ENCODE results near the gene CPB2.

Gene CPB2

GRCh38 chr13:46140044-46140443 lies 35.2 kb upstream of the CPB2 start:
- Histone ChIP-seq H3K9ac (ENCODE audit: low read length) (no peak overlapping the region), H3K9me3 (ENCODE audit: control insufficient read depth, low read length) (no peaks in the 10 kb centered on the region), H3K4me1 (ENCODE audit: control insufficient read depth, insufficient read depth, low read length) (no peaks in the 10 kb centered on the region), H3K36me3 (ENCODE audit: control insufficient read depth, insufficient read depth, low read length, severe bottlenecking) (no peaks in the 10 kb centered on the region), H3K27me3 (replicated peaks; ENCODE audit: control insufficient read depth, insufficient read depth, low read length) (no peaks in the 10 kb centered on the region), H3K4me3 (ENCODE audit: low read length) (no peak overlapping the region)
- no peak for DNase-seq (ENCODE audit: low read depth)

- Histone ChIP-seq H3K4me1 (ENCODE audit: control insufficient read depth, insufficient read depth, low read length) (no peaks in the 10 kb centered on the region), H3K9me3 (ENCODE audit: control insufficient read depth, low read length) (no peaks in the 10 kb centered on the region), H3K27me3 (replicated peaks; ENCODE audit: control insufficient read depth, insufficient read depth, low read length) (peaks cover 1% of the 10 kb centered on the region), H3K9ac (ENCODE audit: low read length) (no peak overlapping the region), H3K36me3 (ENCODE audit: control insufficient read depth, insufficient read depth, low read length, severe bottlenecking) (no peaks in the 10 kb centered on the region), H3K4me3 (ENCODE audit: low read length) (no peak overlapping the region)
- no peak for DNase-seq (ENCODE audit: low read depth)
These were observed 32.9 kb upstream of the CPB2 start for GRCh38 chr13:46137627-46138317.

GRCh38 chr13:46136688-46137087 lies 31.9 kb upstream of the CPB2 start:
- Histone ChIP-seq H3K27me3 (replicated peaks; ENCODE audit: control insufficient read depth, insufficient read depth, low read length) (peaks cover 4% of the 10 kb centered on the region), H3K9me3 (ENCODE audit: control insufficient read depth, low read length) (no peaks in the 10 kb centered on the region), H3K4me3 (ENCODE audit: low read length) (no peak overlapping the region), H3K9ac (ENCODE audit: low read length) (no peak overlapping the region), H3K4me1 (ENCODE audit: control insufficient read depth, insufficient read depth, low read length) (no peaks in the 10 kb centered on the region), H3K36me3 (ENCODE audit: control insufficient read depth, insufficient read depth, low read length, severe bottlenecking) (no peaks in the 10 kb centered on the region)
- DNase-seq (ENCODE audit: low read depth): no peak

DNA sequence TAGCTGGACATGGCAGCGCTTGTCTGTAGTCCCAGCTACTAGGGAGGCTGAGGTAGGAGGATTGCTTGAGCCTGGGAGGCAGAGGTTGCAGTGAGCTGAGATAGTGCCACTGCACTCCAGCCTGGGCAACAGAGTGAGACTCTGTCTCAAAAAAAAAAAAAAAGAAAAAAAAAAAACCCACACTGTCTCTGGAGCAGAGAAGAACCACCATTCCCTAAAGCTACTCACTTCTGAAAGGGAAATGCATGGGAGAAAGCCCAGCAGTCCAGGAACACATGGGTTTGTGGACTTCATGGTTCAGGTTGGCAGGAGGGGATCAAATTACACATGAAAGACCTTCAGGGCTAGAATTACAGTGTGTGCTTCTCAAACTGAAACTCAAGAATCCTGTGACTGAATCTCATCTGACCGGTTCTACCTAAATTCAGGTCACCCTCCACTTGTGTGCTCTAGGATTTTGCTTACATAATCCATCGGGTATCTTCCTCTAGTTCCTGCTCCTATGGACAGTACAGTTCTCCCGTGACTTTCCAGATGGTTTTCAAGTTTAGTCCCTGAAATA lies 30.2 kb upstream of the CPB2 start:
- Histone ChIP-seq H3K27me3 (replicated peaks; ENCODE audit: control insufficient read depth, insufficient read depth, low read length) (peaks cover 4% of the 10 kb centered on the region), H3K4me3 (ENCODE audit: low read length) (no peak overlapping the region), H3K9me3 (ENCODE audit: control insufficient read depth, low read length) (no peaks in the 10 kb centered on the region), H3K9ac (ENCODE audit: low read length) (no peak overlapping the region), H3K36me3 (ENCODE audit: control insufficient read depth, insufficient read depth, low read length, severe bottlenecking) (no peaks in the 10 kb centered on the region), H3K4me1 (ENCODE audit: control insufficient read depth, insufficient read depth, low read length) (no peaks in the 10 kb centered on the region)
- DNase-seq (ENCODE audit: low read depth): no peak

DNA sequence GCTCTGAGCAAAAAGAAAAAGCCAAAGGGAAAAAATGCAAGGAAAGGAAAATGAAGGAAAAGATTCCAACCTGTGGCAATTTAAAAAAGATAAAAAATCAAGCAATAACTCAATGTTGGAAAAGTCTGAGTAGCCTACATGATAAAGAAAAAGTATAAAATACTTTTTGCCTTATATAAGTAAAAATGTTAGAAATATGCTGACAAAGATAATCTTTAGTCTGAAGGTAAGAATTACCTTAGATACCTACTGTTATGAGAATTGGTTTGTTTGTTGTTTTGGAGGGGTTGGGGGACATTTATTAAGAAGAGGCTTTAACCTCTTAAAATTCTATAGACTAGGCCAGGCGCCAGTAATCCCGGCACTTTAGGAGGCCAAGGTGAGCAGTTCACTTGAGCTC lies 29.7 kb upstream of the CPB2 start:
- Histone ChIP-seq H3K36me3 (ENCODE audit: control insufficient read depth, insufficient read depth, low read length, severe bottlenecking) (no peaks in the 10 kb centered on the region), H3K4me3 (ENCODE audit: low read length) (no peak overlapping the region), H3K9ac (ENCODE audit: low read length) (no peak overlapping the region), H3K4me1 (ENCODE audit: control insufficient read depth, insufficient read depth, low read length) (no peaks in the 10 kb centered on the region), H3K27me3 (replicated peaks; ENCODE audit: control insufficient read depth, insufficient read depth, low read length) (peaks cover 4% of the 10 kb centered on the region), H3K9me3 (ENCODE audit: control insufficient read depth, low read length) (no peaks in the 10 kb centered on the region)
- no peak for DNase-seq (ENCODE audit: low read depth)

- Histone ChIP-seq H3K9ac (ENCODE audit: low read length) (no peak overlapping the region), H3K9me3 (ENCODE audit: control insufficient read depth, low read length) (no peaks in the 10 kb centered on the region), H3K4me1 (ENCODE audit: control insufficient read depth, insufficient read depth, low read length) (no peaks in the 10 kb centered on the region), H3K27me3 (replicated peaks; ENCODE audit: control insufficient read depth, insufficient read depth, low read length) (peaks cover 4% of the 10 kb centered on the region), H3K36me3 (ENCODE audit: control insufficient read depth, insufficient read depth, low read length, severe bottlenecking) (no peaks in the 10 kb centered on the region), H3K4me3 (ENCODE audit: low read length) (no peak overlapping the region)
- no peak for DNase-seq (ENCODE audit: low read depth)
These were observed 27.3 kb upstream of the CPB2 start for GRCh38 chr13:46132109-46132508.

DNA sequence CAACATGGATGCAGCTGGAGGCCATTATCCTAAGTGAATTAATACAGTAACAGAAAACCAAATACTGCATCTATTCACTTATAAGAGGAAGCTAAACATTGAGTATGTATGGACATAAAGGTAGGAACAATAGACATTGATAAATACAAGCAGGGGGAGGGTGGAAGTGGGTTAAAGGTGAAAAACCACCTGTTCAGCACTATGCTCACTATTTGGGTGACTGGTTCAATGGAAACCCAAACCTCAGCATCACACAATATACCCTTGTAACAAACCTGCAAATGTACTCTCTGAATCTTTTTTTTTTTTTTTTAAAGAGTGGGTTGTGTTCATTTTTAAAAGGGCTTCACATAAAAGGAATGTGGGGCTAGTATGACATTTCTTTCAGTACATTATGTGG lies 26.9 kb upstream of the CPB2 start:
- Histone ChIP-seq H3K4me3 (ENCODE audit: low read length) (no peak overlapping the region), H3K4me1 (ENCODE audit: control insufficient read depth, insufficient read depth, low read length) (no peaks in the 10 kb centered on the region), H3K9ac (ENCODE audit: low read length) (no peak overlapping the region), H3K9me3 (ENCODE audit: control insufficient read depth, low read length) (no peaks in the 10 kb centered on the region), H3K36me3 (ENCODE audit: control insufficient read depth, insufficient read depth, low read length, severe bottlenecking) (no peaks in the 10 kb centered on the region), H3K27me3 (replicated peaks; ENCODE audit: control insufficient read depth, insufficient read depth, low read length) (peaks cover 4% of the 10 kb centered on the region)
- no peak for DNase-seq (ENCODE audit: low read depth)

DNA sequence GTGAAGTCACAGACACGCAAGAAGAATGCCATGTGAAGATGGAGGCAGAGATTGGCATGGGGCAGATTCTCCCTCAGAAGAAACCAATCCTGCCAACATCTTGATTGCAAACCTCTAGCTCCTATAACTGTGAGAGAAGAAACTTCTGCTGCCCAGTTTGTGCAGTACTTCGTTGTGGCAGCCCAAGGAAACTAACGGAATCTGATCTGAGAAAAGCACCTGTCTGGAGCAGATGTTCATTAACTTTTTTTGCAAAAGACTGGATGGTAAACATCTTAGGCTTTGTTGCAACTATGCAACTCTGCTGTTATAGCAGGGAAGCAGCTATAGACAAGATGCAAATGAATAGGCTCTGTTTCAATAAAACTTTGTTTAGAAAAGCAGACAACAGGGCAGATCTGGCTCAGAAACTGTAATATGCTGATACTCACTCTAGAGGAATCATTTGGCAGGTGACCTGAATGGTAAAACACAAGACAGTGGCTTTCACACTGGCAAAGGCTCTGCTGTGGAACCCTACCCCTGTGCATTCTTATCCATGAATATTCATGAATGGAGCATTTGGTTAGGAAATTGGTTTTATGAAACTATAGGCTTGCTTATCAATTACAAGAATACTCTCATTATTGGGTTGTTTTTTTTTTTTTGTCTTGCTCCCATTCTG lies 25.3 kb upstream of the CPB2 start:
- Histone ChIP-seq H3K36me3 (ENCODE audit: control insufficient read depth, insufficient read depth, low read length, severe bottlenecking) (no peaks in the 10 kb centered on the region), H3K4me3 (ENCODE audit: low read length) (no peak overlapping the region), H3K9me3 (ENCODE audit: control insufficient read depth, low read length) (no peaks in the 10 kb centered on the region), H3K9ac (ENCODE audit: low read length) (no peak overlapping the region), H3K4me1 (ENCODE audit: control insufficient read depth, insufficient read depth, low read length) (no peaks in the 10 kb centered on the region), H3K27me3 (replicated peaks; ENCODE audit: control insufficient read depth, insufficient read depth, low read length) (peaks cover 4% of the 10 kb centered on the region)
- no peak for DNase-seq (ENCODE audit: low read depth)

GRCh38 chr13:46129124-46129523 lies 24.3 kb upstream of the CPB2 start:
- Histone ChIP-seq H3K36me3 (ENCODE audit: control insufficient read depth, insufficient read depth, low read length, severe bottlenecking) (no peaks in the 10 kb centered on the region), H3K9me3 (ENCODE audit: control insufficient read depth, low read length) (no peaks in the 10 kb centered on the region), H3K4me3 (ENCODE audit: low read length) (no peak overlapping the region), H3K9ac (ENCODE audit: low read length) (no peak overlapping the region), H3K4me1 (ENCODE audit: control insufficient read depth, insufficient read depth, low read length) (no peaks in the 10 kb centered on the region), H3K27me3 (replicated peaks; ENCODE audit: control insufficient read depth, insufficient read depth, low read length) (peaks cover 4% of the 10 kb centered on the region)
- no peak for DNase-seq (ENCODE audit: low read depth)

DNA sequence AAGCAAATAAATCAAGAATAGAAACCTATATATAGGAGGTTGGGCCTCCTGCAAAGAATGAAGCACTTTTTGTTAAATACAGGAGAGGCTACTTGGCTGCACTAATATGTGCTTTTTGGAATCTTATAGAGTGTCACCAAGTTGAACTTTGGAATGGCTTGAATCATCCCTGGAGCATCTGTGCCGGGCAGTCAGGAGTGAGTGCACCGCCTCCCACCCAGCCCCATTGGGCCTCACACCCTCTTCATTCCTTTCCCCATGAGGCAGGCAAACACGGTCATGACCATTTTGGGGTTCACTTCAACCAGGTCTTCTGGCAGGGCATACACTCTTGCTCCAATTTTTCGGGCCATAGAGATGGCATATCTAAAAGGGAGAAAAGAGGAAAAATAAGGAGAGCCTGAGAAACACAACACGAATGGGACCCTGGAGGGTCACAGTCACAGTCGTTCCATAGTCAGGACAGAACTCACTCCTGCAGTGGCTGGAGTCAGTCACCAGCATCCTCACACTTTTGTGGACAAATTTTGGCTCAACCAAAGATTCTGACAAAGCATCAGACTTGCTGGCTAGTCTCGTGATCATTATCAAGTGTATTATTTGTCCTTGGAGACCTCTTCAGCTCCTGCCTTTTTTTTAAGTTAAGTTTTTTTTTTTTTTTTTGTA lies 22.7 kb upstream of the CPB2 start:
- H3K36me3 ChIP-seq (ENCODE audit: control insufficient read depth, insufficient read depth, low read length, severe bottlenecking): no peaks in the 10 kb centered on the region

DNA sequence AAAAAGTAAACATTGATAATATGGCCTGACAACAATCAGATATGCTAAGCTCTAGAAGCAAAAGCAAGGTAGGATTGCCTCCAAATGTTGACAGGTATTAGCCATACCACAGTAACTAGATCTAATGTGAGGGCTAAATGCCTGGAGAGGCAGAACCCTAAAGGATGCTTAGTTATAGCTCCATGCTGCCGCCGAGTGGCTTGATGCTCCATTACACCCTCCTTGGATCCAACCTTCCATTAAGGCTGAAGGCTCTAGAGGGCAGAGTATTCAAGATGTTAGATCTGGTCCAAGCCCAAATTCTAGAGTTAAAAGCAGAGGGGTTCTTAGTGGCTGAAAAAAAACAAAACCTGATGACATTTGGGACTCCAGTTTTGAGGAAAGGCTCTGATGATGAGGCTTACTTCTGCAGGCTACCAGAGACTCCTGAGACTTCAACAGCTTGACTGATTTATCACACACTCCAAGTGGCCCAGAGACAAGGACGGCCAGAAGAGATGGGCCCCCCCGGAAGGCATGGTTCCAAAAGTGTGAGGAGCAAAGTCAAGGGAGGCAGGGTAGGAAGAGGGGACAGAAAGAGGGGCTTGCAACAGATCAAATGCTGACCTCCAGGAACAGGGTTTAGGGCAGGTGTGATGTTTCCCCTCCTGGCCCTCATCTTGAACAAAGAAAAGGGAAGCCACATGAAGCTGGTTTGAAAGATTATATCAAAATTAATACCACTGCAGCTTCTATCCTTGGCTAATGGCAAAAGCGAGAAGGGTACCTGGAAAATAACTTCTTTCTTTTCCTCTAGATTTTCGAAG lies 21.9 kb upstream of the CPB2 start:
- peak; percentile 80 for DNase-seq (ENCODE audit: low read depth)
- H3K27me3 ChIP-seq (replicated peaks; ENCODE audit: control insufficient read depth, insufficient read depth, low read length): no peaks in the 10 kb centered on the region
- peaks cover 4% of the 10 kb centered on the region for H3K4me1 ChIP-seq (ENCODE audit: control insufficient read depth, insufficient read depth, low read length)
- no peak overlapping the region for H3K9ac ChIP-seq (ENCODE audit: low read length)
- no peaks in the 10 kb centered on the region for H3K36me3 ChIP-seq (ENCODE audit: control insufficient read depth, insufficient read depth, low read length, severe bottlenecking)
- no peaks in the 10 kb centered on the region for H3K9me3 ChIP-seq (ENCODE audit: control insufficient read depth, low read length)
- H3K4me3 ChIP-seq (ENCODE audit: low read length): no peak overlapping the region

More for the DNA sequence above, 22.7 kb upstream of the CPB2 start:
- H3K27me3 ChIP-seq (replicated peaks; ENCODE audit: control insufficient read depth, insufficient read depth, low read length): no peaks in the 10 kb centered on the region
- H3K9ac ChIP-seq (ENCODE audit: low read length): no peak overlapping the region
- H3K9me3 ChIP-seq (ENCODE audit: control insufficient read depth, low read length): no peaks in the 10 kb centered on the region
- no peak overlapping the region for H3K4me3 ChIP-seq (ENCODE audit: low read length)
- H3K4me1 ChIP-seq (ENCODE audit: control insufficient read depth, insufficient read depth, low read length): peaks cover 4% of the 10 kb centered on the region
- no peak for DNase-seq (ENCODE audit: low read depth)

Measured in adipocyte (in vitro differentiated cells).